Measurements from ENCODE around the gene PNMA1.

Gene PNMA1

DNA sequence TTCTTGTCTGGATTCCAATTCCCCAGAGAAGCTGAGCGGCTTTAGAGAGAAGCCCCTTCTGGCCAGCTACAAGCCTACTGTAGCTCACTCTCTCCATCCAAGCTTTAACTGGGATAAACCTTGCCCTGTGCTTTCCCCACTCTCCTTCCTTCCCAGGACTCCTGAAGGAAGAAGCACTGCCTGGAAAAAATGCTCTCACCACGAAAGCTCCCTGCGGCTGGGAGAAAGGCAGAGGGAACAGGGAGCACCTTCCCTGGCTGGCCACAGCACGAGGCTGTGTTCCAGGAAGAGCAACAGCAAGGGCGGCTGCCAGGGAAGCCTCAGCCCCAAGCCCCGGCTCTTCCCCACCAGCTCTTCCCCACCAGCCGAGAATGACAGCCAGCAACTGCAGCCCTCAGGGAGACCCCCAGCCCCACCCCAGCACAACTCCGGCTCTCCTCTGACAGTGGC lies 40.8 kb upstream of the PNMA1 start:
- no peaks in the 10 kb centered on the region for H3K27me3 ChIP-seq (ENCODE audit: insufficient read depth, low read depth)
- H3K4me1 ChIP-seq (ENCODE audit: low read depth, poor library complexity, severe bottlenecking) = peaks cover 56% of the 10 kb centered on the region
- H2AFZ ChIP-seq (ENCODE audit: low read depth) = no peak overlapping the region
- no peak overlapping the region for H3K27ac ChIP-seq
- no peak overlapping the region for H3K4me2 ChIP-seq
- no peaks in the 10 kb centered on the region for H3K36me3 ChIP-seq (ENCODE audit: insufficient read depth)
- peaks cover 24% of the 10 kb centered on the region for H4K20me1 ChIP-seq (ENCODE audit: insufficient read depth)
- TF ChIP-seq, protein P1, sequence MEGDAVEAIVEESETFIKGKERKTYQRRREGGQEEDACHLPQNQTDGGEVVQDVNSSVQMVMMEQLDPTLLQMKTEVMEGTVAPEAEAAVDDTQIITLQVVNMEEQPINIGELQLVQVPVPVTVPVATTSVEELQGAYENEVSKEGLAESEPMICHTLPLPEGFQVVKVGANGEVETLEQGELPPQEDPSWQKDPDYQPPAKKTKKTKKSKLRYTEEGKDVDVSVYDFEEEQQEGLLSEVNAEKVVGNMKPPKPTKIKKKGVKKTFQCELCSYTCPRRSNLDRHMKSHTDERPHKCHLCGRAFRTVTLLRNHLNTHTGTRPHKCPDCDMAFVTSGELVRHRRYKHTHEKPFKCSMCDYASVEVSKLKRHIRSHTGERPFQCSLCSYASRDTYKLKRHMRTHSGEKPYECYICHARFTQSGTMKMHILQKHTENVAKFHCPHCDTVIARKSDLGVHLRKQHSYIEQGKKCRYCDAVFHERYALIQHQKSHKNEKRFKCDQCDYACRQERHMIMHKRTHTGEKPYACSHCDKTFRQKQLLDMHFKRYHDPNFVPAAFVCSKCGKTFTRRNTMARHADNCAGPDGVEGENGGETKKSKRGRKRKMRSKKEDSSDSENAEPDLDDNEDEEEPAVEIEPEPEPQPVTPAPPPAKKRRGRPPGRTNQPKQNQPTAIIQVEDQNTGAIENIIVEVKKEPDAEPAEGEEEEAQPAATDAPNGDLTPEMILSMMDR (conservative IDR thresholded peaks at IDR 0.05; ENCODE audit: low read depth, low read length) = no peak
- peaks cover 87% of the 10 kb centered on the region for H3K79me2 ChIP-seq (ENCODE audit: insufficient read depth, low read depth)
- no peak overlapping the region for H3K9ac ChIP-seq
- H3K4me3 ChIP-seq (IDR thresholded peaks at IDR 0.05; ENCODE audit: insufficient read depth, low read depth, low read length) = no peak overlapping the region

- H3K36me3 ChIP-seq (ENCODE audit: insufficient read depth) = no peaks in the 10 kb centered on the region
- TF ChIP-seq, protein P1 (conservative IDR thresholded peaks at IDR 0.05; ENCODE audit: low read depth, low read length) = no peak
- H3K4me2 ChIP-seq = peak overlapping the region; percentile 73
- no peak overlapping the region; the same call in 1 of the 2 replicates for H3K27ac ChIP-seq
- H3K27me3 ChIP-seq (ENCODE audit: insufficient read depth, low read depth) = no peaks in the 10 kb centered on the region
- no peak overlapping the region for H3K9ac ChIP-seq
- peaks cover 24% of the 10 kb centered on the region for H4K20me1 ChIP-seq (ENCODE audit: insufficient read depth)
- H3K4me3 ChIP-seq (IDR thresholded peaks at IDR 0.05; ENCODE audit: insufficient read depth, low read depth, low read length) = no peak overlapping the region
- no peak overlapping the region for H2AFZ ChIP-seq (ENCODE audit: low read depth)
- H3K4me1 ChIP-seq (ENCODE audit: low read depth, poor library complexity, severe bottlenecking) = peaks cover 56% of the 10 kb centered on the region
- peaks cover 92% of the 10 kb centered on the region for H3K79me2 ChIP-seq (ENCODE audit: insufficient read depth, low read depth)
These were observed 40.0 kb upstream of the PNMA1 start for GRCh38 chr14:73753887-73754795.

- Histone ChIP-seq H3K4me3 (IDR thresholded peaks at IDR 0.05; ENCODE audit: insufficient read depth, low read depth, low read length) (no peak overlapping the region), H2AFZ (ENCODE audit: low read depth) (no peak overlapping the region), H4K20me1 (ENCODE audit: insufficient read depth) (peaks cover 26% of the 10 kb centered on the region), H3K9ac (no peak overlapping the region), H3K27ac (no peak overlapping the region; the same call in 1 of the 2 replicates), H3K27me3 (ENCODE audit: insufficient read depth, low read depth) (no peaks in the 10 kb centered on the region), H3K4me1 (ENCODE audit: low read depth, poor library complexity, severe bottlenecking) (peaks cover 64% of the 10 kb centered on the region), H3K79me2 (ENCODE audit: insufficient read depth, low read depth) (peaks cover 96% of the 10 kb centered on the region), H3K4me2 (peak overlapping the region; percentile 73; the same call in 1 of the 2 replicates), H3K36me3 (ENCODE audit: insufficient read depth) (no peaks in the 10 kb centered on the region)
- TF ChIP-seq, protein P1 (conservative IDR thresholded peaks at IDR 0.05; ENCODE audit: low read depth, low read length) = no peak
These were observed 39.1 kb upstream of the PNMA1 start for GRCh38 chr14:73753124-73753886.

DNA sequence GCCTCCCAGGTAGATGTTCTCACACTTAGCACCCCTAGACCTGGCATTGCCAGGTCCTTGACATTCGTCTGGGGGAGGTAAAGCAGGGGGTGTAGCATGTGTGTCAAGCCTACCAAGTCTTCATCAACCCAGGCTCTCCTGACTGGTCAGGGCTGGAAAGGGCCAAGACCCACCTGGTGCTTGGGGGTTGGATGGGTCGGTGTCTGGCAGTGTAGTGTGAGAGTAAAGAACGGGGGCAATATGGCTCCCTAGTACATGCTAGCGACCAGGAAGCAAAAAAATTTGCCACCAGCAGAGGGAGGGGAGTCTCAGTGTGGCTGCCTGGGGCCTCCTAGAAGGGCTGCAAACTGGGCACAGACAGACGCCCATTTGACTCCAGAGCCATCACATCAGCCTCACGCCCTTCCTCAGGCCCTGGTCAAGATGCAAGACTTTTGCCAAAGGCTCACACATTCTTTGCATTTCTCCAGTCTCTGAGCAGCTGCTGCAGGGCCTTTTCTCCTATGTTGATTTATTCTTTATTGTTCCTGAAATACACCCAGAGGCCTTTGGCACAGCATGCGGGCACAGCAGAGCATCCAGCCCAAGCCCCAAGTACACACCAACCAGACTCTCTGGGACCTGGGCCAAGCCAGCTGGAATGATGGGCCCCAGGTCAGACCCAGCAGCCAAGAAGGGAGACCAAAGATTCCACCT lies 38.3 kb upstream of the PNMA1 start:
- peaks cover 24% of the 10 kb centered on the region for H4K20me1 ChIP-seq (ENCODE audit: insufficient read depth)
- H2AFZ ChIP-seq (ENCODE audit: low read depth) = no peak overlapping the region
- peaks cover 96% of the 10 kb centered on the region for H3K79me2 ChIP-seq (ENCODE audit: insufficient read depth, low read depth)
- H3K4me3 ChIP-seq (IDR thresholded peaks at IDR 0.05; ENCODE audit: insufficient read depth, low read depth, low read length) = no peak overlapping the region
- H3K27me3 ChIP-seq (ENCODE audit: insufficient read depth, low read depth) = no peaks in the 10 kb centered on the region
- peaks cover 65% of the 10 kb centered on the region for H3K4me1 ChIP-seq (ENCODE audit: low read depth, poor library complexity, severe bottlenecking)
- H3K27ac ChIP-seq = no peak overlapping the region
- TF ChIP-seq, protein P1 (conservative IDR thresholded peaks at IDR 0.05; ENCODE audit: low read depth, low read length) = no peak
- H3K9ac ChIP-seq = no peak overlapping the region
- H3K4me2 ChIP-seq = no peak overlapping the region
- H3K36me3 ChIP-seq (ENCODE audit: insufficient read depth) = no peaks in the 10 kb centered on the region

Data from KMS-11 (cell line).